Gastrocnemius medialis (tissue), 4 donors: ENCODE data around the gene ELMO1. TPM values are rescaled to one million over a fixed set of nuclear protein-coding genes. Genes with fewer than 3 reads are reported as not detected.

Experiments
- ATAC-seq, 2 donors: fragments of 150-250 bp; one replicate each; pipeline ENCODE4 v1.9.1; 2016
- DNase-seq, 2 donors: peaks; one replicate each; pipeline ENCODE4 v3.0.0-alpha.2; 2019
- H3K27ac ChIP-seq, 4 donors: fragments of 200-600 bp; sonication (generic); 1 replicate in 1 of 4; 2 replicates in 3 of 4; pipeline ENCODE4 v1.5.1; 2016 to 2018; ENCODE audit warnings: mild to moderate bottlenecking in 2 of 4, moderate library complexity in 1 of 4
- H3K27me3 ChIP-seq, 3 donors: fragments of 200-600 bp; sonication (generic) in 2 of 3; 1 replicate in 1 of 3; 2 replicates in 2 of 3; pipeline versions ENCODE4 v1.5.1 to v1.6.0; 2016 to 2019; ENCODE audit warnings: mild to moderate bottlenecking in 1 of 3, moderate library complexity in 1 of 3
- H3K36me3 ChIP-seq, 2 donors: fragments of 200-600 bp; sonication (generic) in 1 of 2; one replicate each; pipeline ENCODE4 v1.5.1; 2017 to 2018
- H3K4me1 ChIP-seq, 2 donors: fragments of 200-600 bp; sonication (generic) in 1 of 2; one replicate each; pipeline ENCODE4 v1.5.1; 2016 to 2017; ENCODE audit warnings: mild to moderate bottlenecking in 2 of 2
- H3K4me3 ChIP-seq, 4 donors: fragments of 200-600 bp; sonication (generic) in 3 of 4; 1 replicate in 1 of 4; 2 replicates in 3 of 4; pipeline ENCODE4 v1.5.1; 2016 to 2019; ENCODE audit warnings: mild to moderate bottlenecking in 2 of 4
- H3K9me3 ChIP-seq, 3 donors: fragments of 200-600 bp; sonication (generic) in 2 of 3; 1 replicate in 1 of 3; 2 replicates in 2 of 3; pipeline ENCODE4 v1.5.1; 2016 to 2019
- CTCF ChIP-seq, 5 experiments: fragments of 450-650 bp in 3 of 5; fragments of 200-600 bp in 2 of 5; sonication (generic) in 2 of 5; IDR thresholded peaks in 4 of 5; conservative IDR thresholded peaks in 1 of 5; 1 replicate in 4 of 5; 2 replicates in 1 of 5; pipeline ENCODE4 v1.5.1; 2016 to 2019; ENCODE audit warnings: antibody characterized with exemption in 5 of 5, mild to moderate bottlenecking in 3 of 5, moderate library complexity in 3 of 5
- POLR2A ChIP-seq, 2 donors: fragments of 450-650 bp; IDR thresholded peaks; one replicate each; pipeline ENCODE4 v1.6.1; 2017; ENCODE audit warnings: antibody characterized with exemption in 2 of 2, mild to moderate bottlenecking in 2 of 2, moderate library complexity in 2 of 2
- in situ Hi-C, 4 donors: fragments of 200-750 bp; cut with MboI; loops; one replicate each; pipeline versions ENCODE4 v1.15.0 to v1.8.0; 2017; ENCODE audit warnings: low sequenced_read_pairs in 4 of 4
- intact Hi-C: fragments of 100-400 bp; cut with DNase I; formaldehyde crosslinking; loops from one replicate; pipeline ENCODE4 v1.15.1; 2023; ENCODE audit warnings: low total_unique reads
- total RNA-seq, 4 donors: library from RNA; depleted of rRNA; stranded (reverse); fragments of >200 nt; gene quantifications; one replicate each; pipeline versions ENCODE4 v1.1.0 to v1.2.3, GENCODE V29; 2016

Gene ELMO1
- total RNA-seq, 4 donors from 2014 or later: 8.4 to 18.9 (median 14.6) TPM

- Histone ChIP-seq H3K9me3 (no peaks in the 10 kb centered on the region), H3K4me3 (no peak overlapping the region), H3K27ac (no peak overlapping the region), H3K4me1 (peaks cover 0 to 12% of the 10 kb centered on the region in 2 donors), H3K27me3 (no peaks in the 10 kb centered on the region), H3K36me3 (no peaks in the 10 kb centered on the region)
- no peak for ATAC-seq
- TF ChIP-seq CTCF (IDR thresholded peaks at IDR 0.05 in 4 of 5, conservative IDR thresholded peaks at IDR 0.05 in 1 of 5) (no peak), POLR2A (IDR thresholded peaks at IDR 0.05) (no peak)
- in situ Hi-C loops: no loop called here
- intact Hi-C loops: no loop called here
- DNase-seq: no peak
Observed at GRCh38 chr7:37382546-37383088, 66.0 kb downstream of the ELMO1 start.

- Histone ChIP-seq H3K27me3 (no peaks in the 10 kb centered on the region), H3K27ac (no peak overlapping the region), H3K4me3 (no peak overlapping the region), H3K4me1 (peaks cover 0 to 3% of the 10 kb centered on the region in 2 donors), H3K9me3 (no peaks in the 10 kb centered on the region), H3K36me3 (no peaks in the 10 kb centered on the region)
- TF ChIP-seq POLR2A (IDR thresholded peaks at IDR 0.05) (no peak), CTCF (IDR thresholded peaks at IDR 0.05 in 4 of 5, conservative IDR thresholded peaks at IDR 0.05 in 1 of 5) (no peak)
- no peak for DNase-seq
- in situ Hi-C loops (no loop called here), intact Hi-C loops (no loop called here)
- no peak for ATAC-seq
Observed at GRCh38 chr7:37380831-37381230, 67.8 kb downstream of the ELMO1 start.

- TF ChIP-seq POLR2A (IDR thresholded peaks at IDR 0.05) (no peak), CTCF (IDR thresholded peaks at IDR 0.05 in 4 of 5, conservative IDR thresholded peaks at IDR 0.05 in 1 of 5) (no peak)
- H3K36me3 ChIP-seq: no peaks in the 10 kb centered on the region
- H3K4me3 ChIP-seq: no peak overlapping the region
- H3K27ac ChIP-seq: no peak overlapping the region
- in situ Hi-C loops: no loop called here
- ATAC-seq: no peak
- intact Hi-C loops: no loop called here
- DNase-seq: no peak
- no peaks in the 10 kb centered on the region for H3K4me1 ChIP-seq
- H3K27me3 ChIP-seq: no peaks in the 10 kb centered on the region
- no peaks in the 10 kb centered on the region for H3K9me3 ChIP-seq
Observed at GRCh38 chr7:37379546-37380277, 69.0 kb downstream of the ELMO1 start.

GRCh38 chr7:37377231-37377630 is 71.4 kb downstream of the ELMO1 start:
- ATAC-seq: no peak
- no peak for DNase-seq
- H3K4me3 ChIP-seq: no peak overlapping the region
- H3K27me3 ChIP-seq: no peaks in the 10 kb centered on the region
- in situ Hi-C loops (no loop called here), intact Hi-C loops (no loop called here)
- H3K27ac ChIP-seq: no peak overlapping the region
- TF ChIP-seq CTCF (IDR thresholded peaks at IDR 0.05 in 4 of 5, conservative IDR thresholded peaks at IDR 0.05 in 1 of 5) (no peak), POLR2A (IDR thresholded peaks at IDR 0.05) (no peak)
- H3K9me3 ChIP-seq: no peaks in the 10 kb centered on the region
- H3K36me3 ChIP-seq: no peaks in the 10 kb centered on the region
- no peaks in the 10 kb centered on the region for H3K4me1 ChIP-seq
